SHP77 treated with DMSO at 0.1 percent for 48 hours (cell line): Measurements from ENCODE around the gene AAK1.
"Not testable (repeated sequence)": the region's sequence is repeated elsewhere in the genome, so short reads cannot be mapped to it uniquely, and the experiment has no call there.

Experiments
- DNase-seq: peaks from one replicate; lab custom pipeline; 2025; lab: John Stamatoyannopoulos, UW

AAK1 gene

DNA sequence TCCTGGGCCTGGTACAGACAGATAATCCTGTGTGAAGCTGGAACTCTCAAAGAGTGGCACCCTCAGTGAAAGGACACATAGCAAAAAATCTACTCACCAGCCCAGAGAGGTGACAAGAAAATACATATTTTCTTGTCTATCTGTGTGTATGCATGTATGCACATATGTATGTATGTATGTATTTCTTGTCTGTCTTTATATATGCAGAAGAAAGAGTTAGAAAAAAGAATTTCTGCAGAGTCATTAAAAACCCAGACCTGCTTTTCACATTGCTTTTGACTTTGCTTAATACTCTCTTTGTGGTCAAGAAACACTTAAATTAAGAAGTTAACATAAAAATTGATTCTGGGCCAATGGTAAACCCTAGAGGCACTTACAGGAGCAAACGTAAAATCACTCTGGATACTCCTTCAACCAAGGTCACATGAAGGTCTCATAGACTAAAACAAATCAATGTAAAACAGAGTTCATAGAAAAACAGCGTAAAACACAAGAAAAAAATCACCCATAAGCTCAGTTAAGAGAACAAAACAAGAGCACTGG is 16.5 kb upstream of the AAK1 start:
- no peak for DNase-seq

DNA sequence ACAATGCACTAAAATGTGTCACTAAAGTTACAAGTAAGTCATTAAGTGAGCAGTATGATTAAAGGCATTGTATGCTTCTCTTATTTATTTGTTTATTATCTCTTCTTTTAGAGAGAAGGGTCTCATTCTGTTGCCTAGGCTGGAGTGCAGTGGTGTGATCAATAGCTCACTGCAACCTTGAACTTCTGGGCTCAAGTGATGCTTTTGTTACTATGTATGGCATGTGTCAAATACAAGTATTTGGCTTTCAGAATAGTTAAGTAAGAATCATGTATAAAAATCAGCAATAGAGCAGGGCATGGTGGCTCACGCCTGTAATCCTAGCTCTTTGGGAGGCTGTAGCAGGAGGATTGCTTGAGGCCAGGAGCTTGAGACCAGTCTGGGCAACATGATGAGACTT is 15.8 kb upstream of the AAK1 start:
- no peak for DNase-seq

DNA sequence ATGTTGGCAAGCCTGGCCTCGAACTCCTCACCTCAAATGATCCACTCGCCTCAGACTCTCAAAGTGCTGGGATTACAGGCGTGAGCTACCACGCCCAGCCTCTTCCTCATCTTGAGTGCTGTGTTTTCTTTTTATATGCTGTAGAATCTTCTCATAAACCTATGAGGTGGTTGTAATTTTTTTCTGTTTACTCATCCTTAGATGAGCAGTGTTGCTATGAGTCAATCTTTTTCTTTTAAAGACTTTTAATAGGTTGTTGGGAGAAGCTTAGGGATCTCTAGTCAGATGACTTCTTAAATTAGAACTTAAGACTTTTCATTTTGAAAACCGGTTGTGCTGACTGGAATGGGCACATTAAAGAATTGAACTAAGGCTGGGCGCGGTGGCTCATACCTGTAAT is 8.7 kb upstream of the AAK1 start:
- no peak for DNase-seq

DNA sequence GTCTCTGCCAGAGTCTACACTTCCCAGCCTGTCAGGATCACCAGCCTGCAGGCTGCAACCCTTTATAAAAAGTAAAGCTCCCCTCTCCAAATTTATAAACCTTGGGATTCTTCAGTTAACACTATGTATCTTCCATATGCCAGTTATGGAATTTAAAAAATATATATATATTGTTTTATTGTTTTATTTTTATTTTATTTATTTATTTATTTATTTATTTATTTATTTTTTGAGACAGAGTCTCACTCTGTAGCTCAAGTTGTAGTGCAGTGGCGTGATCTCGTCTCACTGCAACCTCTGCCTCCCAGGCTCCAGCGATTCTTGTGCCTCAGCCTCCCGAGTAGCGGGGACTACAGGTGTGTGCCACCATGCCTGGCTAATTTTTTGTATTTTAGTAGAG is 3.7 kb upstream of the AAK1 start:
- not testable (repeated sequence) for DNase-seq

DNA sequence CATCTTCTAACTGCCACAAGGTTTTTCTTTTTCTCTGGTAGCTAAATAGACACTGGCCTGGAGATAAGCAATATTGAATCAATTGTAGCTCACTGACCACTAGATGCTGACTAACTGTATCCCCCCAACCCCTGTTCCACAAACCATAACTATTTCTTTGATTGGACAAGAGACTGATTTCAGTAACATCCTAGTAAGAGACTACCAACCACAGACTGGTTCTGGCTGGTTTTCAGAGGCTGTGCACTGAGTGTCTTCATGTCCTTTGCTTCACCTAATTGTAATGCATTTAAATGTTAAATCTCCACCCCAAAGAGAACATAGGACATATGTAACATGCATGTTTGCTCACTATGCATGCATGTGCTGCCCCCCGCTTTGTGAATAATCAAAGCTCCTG is 3.2 kb upstream of the AAK1 start:
- DNase-seq: no peak

DNA sequence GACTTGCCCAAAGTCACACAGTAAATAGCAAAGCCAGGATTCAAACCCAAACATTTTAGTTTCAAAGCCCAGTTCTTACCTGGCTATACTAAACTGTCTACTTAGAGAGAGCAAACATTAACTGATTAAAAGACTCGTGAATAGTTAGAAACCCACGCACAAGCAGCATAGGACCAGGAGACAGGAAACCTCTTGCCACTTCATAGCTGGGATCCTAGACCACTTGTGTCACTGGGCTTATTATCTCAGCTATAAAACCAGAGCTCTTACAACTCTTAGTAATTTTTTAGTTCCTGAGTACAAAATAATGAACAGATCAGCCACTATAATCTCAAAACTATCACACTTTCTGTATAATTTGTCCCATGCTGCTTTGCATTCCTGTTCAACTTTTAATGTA is 2.4 kb upstream of the AAK1 start:
- DNase-seq: no peak

DNA sequence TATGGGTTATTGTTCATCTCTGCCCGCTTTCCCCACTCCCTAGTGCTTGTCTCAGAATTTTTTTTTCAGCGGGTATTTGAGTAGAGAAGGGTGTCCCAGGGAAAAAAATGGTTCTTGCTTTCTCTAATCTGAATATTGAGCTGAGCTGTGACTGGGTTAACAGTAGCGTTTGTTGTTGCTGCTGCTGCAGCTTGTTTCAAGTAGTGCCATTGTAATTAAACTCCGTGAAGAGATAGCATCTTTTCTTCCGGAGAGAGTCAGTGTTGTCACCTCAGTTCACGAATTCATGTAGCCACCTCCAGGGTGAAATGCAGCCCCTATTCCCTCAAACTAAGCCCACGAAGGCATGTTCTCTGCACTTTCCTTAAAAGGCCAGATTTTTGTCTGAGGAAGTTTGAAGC is 1.5 kb upstream of the AAK1 start:
- DNase-seq: no peak

DNA sequence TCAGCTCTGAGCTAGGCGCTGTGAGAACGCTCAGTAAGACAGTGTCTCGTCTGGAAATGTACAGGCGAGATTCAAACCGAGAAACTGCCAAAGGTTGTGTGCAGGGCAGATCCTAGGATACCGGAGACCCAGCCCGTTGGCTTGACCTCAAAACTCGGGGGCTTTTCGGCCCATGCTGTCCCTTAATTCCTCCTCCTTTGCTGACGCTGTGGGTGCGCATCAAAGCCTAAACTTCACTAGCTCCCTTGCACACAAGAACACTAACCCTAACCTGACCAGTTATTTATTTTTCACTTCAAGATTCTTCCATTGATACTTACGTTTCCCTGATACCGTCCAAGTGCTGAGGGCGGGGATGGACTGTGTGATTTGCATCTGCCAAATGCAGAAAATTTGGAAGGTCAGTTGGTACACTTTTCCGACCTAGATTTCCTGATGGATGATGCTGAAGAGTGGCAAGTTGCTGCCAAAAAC is 1.0 kb upstream of the AAK1 start:
- no peak for DNase-seq

DNA sequence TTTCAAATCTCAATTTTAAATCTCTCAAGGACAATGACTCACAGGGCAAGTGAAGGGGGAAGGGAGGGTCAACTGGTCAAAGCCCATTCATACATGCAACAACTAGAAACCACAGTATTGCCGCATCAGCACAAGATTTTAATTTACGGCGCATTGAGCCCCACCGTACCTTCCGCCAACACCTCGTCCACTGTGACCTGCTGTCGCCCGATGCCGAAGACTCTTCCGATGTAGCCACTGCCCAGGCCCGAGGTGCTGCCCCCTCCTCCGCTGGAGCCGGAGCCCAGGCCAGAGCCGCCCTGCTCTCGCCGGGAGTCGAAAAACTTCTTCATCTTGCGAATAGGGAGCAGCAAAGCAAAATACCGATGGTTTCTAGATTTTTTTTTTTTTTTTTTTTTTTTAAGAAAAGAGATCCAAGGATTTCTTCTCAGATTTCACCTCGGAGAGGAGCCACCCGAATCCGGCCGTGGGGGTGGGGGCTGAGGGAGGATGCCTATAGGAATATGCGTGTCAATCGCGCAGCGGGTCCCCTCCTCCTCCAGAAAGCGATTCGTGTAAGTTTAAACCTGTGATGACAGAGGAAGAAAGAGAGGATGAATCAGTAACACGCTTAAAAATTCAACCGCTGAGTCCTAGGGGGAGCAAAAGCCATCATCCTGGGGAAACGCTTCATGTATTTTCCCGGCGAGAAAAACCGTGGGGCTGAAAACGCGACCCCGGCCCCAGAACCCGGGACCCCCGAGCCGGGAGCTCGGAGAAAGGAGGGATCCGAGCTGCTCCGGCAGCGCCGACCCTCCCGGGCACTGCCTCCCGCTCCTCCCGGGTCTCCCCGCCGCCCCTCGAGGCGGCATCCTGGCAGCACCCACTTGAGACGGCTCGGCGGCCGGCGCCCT is 584 bp downstream of the AAK1 start:
- DNase-seq: no peak

DNA sequence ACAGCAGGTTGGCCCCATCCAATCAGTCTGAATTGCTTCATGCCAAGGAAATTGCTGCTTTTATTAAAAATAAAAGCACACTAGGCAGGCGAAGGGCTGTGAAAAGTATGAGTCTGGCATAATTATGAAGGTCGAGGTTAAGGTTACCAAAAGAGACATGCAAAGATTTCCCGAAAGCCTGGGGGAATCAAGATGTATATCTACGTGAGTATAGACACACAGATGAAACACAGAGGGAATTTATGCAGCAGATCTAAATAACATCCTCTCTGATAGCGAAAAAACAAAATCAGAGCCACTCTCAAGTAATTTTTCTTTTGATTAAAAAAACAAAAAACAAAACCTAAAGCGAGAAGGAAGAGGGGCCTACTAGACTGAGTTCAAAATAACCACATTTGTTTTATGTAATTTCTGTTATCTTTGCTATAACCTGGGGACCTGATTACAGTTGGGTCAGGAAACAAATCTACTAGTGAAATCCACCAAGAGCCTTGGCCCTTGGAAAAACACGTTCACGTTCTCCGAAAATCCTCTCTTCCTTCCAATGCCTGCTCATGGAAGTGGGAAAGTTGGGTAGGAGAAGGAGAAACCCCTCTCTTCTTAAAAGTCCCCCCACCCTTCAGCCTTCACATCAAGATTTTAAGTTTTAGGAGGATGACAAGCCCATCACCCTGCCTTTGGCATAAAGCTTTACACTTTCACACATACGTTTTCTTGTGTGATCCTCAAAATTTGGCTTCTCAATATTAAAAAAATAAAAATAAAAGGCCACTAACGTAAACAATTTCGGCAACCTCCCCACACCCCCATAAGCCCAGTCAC is 1.4 kb downstream of the AAK1 start:
- no peak for DNase-seq

DNA sequence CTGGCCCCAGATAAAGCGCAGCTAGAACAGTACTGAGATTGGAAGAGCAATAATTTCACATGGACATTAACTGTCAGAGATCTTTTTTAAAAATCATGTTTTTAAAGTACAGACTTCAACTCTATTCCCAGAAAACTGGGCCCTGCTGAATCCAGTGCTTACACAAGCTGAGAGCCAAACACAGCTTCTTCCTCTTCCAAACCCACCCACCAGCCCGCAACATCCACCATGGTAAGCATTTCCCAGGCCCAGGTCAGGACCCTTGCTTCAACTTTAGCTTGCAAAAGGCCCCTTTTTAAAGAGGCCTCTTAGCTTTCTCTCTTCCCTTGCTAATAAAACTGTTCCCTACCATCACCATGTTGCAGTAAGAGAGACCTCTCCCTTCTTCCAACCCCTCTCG is 2.1 kb downstream of the AAK1 start:
- no peak for DNase-seq

DNA sequence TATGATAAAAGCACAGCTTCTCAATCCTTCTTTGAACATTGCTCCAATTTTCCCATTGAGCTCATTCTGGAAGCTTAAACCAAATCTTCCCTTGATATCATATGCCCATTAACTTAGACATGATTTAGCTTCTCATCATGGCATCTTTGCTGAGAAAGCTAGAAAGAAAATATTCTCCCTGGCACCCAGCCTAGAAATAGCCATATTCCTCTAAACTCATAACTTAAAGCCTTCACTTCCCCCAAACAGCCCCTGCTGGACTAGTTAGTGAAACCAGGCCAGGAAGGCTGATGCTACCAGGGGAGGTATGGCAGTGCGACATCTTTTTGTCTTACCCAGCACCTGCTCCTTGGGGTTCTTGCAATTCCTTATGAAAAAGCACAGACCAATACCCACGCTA is 4.3 kb downstream of the AAK1 start:
- no peak for DNase-seq

DNA sequence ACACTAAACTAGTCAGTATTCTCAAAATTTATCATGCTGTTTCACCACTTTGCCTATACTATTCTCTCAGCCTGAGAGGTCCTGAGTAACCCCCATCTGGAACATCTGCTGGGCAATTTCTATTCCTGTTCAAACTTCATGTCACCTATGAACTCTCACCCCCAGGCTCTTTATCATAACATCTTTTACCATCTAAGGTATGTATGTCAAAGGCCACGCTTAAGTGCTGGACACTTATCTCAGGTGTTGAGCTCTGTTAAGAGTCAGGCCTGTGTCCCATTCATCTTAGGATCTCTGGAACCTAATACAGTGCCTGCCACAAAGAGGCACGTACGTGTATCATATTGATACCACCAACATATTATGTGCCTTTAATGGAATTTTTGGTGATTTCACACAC is 4.9 kb downstream of the AAK1 start:
- DNase-seq: no peak

DNA sequence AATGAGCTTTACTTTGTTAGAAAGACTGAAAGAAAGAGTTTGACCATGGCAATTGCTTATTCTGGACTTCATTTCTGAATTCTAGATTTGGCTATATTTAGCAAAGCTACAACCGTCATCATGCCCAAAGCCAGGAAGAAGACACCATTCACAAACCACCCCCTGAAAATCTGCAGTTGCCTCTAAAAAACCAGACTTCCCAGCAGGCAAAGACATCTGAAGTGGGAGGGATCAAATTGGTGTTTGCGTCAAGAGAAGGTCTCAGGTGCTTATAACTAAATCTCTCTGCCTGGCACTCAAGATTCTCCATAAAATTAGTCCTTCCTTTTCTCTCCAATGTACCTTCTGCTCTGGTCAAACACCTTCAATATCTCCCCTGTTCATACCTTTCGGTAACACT is 5.6 kb downstream of the AAK1 start:
- DNase-seq: no peak

DNA sequence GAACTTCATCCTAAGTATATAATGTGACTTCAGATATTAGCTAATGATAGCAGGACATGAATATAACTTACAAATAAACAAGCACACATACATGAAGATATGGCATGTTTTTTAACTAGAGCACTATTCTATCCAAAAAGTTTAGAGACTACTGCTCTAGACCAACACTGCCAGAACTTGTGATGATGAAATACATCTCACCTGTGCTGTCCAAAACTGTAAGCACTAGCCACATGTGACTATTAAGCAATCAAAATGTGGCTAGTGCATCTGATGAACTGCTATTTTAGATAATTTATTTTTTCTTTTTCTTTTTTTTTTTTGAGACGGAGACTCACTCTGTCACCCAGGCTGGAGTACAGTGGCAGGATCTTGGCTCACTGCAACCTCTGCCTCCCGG is 7.1 kb downstream of the AAK1 start:
- no peak for DNase-seq

DNA sequence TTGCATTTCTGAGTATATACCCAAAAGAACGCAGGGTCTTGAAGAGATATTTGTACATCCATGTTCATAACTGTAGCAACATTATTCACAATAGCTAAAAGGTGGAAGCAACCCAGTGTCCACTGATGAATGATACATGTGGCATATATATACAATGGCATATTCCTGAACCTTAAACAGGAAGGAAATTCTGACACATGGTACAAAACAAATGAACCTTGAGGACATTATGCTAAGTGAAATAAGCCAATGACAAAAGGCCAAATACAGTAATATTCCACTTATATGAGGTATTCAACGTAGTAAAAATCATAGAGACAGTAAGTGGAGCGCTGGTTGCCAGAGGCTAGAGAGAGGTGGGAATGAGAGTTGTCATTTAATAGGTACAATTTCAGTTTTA is 8.1 kb downstream of the AAK1 start:
- DNase-seq: no peak

DNA sequence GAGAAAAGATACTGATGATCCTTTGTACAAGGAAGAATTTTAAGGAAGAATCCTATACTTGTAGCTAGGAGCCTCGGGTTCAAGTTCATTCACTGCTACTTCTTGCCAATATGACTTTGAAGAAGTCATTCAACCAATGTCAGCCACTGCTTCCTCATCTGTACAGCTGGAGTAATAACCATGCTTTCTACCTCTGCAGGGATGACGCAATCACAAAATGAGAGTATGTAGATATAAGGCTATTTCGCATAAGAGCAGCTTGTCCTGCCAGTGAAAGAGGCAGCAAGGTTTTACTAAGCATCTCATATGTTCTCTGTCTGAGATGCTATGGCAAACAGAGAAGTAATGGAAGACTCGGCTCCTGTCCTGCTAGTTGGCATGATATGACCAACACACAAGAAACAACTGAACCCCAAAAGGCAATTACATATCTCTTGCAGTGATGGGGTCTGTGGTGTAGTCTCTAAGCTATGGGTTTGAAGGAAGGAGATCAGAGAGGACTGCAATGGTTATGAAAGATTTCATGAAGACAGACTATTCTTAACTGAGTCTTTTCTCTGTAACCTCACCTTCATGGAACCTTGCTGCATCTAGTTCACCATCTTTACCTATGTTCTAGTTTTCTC is 9.2 kb downstream of the AAK1 start:
- DNase-seq: no peak

DNA sequence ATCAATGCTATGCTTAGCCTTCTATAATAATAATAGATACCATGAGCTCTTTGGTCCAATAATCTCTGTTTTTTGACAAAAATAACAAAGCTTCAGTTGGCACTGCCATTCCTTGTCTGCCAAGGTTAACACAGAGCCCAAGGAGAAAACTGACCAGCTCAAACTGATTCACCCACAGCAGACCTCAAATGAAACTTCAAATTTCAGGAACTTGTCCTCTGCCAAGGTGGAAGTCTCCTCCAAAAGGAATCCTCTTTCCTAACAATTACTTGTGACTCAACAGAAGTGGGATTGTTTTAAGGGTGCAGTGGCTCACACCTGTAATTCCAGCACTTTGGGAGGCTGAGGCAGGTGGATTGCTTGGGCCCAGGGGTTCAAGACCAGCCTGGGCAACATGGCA is 12.1 kb downstream of the AAK1 start:
- no peak for DNase-seq

DNA sequence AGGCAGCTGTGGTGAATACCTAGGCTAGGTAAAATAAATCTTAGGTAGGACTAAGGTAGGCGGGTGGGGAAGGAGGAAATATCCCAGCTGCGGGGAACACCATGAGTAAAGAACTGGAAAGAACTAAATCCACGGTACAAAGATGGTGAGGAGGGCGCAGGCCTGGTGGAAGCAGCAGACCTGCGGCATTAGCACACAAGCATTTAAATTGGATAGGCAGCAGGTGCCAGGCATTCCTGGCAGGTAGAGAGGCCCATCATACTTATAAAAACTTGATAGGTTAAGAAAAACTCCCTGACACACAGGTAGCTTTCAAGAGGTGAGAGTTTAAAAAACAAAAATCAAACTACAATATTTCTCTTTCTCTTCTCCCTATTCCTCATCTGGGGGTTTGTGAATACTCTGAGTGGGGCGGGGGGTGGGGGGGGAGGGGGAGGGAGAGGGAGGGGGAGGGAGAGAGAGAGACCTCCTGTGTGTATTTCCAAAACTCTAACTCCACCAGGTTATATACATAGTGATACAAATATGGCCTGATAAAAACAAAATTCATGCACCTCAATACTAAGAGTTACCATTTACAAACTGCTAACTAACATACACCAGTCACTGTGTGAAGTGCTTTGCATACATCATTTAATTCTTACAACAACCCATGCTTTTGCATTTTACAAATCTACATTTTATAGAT is 13.5 kb downstream of the AAK1 start:
- DNase-seq: no peak

DNA sequence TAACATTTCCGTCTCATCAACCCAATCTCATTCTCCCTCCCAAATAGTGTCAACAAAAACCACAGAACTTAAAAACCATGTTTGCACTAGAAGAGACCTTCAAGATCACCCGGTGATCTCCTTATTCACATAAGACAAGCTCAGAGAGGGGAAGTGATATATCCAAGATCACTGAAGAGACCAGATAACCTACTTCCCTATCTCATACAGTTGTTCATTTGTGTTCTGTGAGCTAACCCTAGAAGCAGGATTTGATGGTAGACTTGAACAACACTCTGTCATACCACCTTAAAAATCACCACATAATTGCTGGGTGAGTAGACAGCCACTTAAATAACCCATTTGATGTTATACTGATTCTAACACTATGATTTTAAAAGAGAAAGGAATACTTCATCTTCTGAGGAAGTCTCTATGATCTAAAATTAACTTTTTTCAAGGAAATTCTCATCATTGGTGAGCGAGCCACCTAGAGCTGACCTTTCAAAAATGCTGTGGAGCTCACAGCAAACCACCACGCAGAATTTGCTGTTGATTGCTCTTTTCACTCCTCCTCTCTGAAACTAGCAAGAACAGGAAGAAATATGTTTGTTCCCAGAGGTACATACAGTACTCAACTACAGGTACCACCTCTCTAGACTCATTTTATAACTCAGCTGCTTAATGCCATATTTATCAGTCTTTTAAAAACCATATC is 15.1 kb downstream of the AAK1 start:
- DNase-seq: no peak

DNA sequence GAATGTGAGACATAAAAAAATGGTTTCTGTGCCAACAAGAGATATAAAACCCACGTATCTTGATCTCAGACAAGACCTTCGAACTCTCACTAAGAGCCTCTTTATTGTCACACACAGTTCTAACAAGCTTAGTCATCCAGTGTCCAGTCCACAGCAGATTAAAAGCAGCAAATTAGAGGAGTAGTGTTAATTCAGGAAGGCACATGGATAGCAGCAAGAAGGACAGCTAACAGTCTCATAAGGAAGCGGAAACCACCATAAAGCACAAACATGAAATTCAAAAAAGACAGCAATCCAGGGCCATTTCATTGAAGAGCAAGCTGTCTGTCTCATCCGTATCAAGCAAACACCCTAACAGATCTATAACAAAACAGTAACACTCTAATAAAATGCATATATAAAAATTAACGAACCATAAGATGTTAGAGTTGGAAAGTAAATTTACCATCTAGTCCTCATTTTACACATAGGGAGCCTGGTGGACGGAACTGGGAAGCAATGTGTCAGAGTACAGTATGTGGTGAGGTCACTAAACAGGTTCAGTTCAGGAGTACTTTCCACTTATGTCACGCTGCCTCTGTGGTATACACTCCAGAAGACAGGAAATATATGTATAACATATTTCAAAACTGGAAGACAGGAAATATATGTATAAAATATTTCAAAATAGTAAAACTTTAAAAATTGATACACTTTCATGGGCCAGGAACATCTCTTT is 18.3 kb downstream of the AAK1 start:
- no peak for DNase-seq
